GM19023 (cell line): ENCODE results near the gene CNIH1.
"Not testable (repeated sequence)": the region's sequence is repeated elsewhere in the genome, so short reads cannot be mapped to it uniquely, and the experiment has no call there.

Experiments used
- ATAC-seq: cut with Tn5 transposase; IDR thresholded peaks from one replicate; pipeline ENCODE4 v1.9.1; 2021; ENCODE audit warnings: mild to moderate bottlenecking, moderate library complexity; ENCODE audit not compliant: unreplicated experiment

The CNIH1 gene

GRCh38 chr14:54385556-54385955 is 55.6 kb downstream of the CNIH1 start:
- no peak for ATAC-seq

- no peak for ATAC-seq
These were observed 57.3 kb downstream of the CNIH1 start for GRCh38 chr14:54383835-54384234.

GRCh38 chr14:54381821-54382220 is 59.4 kb downstream of the CNIH1 start:
- ATAC-seq, result no peak

GRCh38 chr14:54380558-54380957 is 60.6 kb downstream of the CNIH1 start:
- ATAC-seq, result not testable (repeated sequence)

- not testable (repeated sequence) for ATAC-seq
These were observed 62.3 kb downstream of the CNIH1 start for GRCh38 chr14:54378893-54379292.

GRCh38 chr14:54377501-54377900 is 63.7 kb downstream of the CNIH1 start:
- ATAC-seq, result no peak

- no peak for ATAC-seq
These were observed 66.9 kb downstream of the CNIH1 start for GRCh38 chr14:54374117-54374884.
